ENCODE measurements around the gene CDRT4.

Gene CDRT4

GRCh38 chr17:15388356-15389041 lies 78.9 kb downstream of the CDRT4 start:
- no peak for DNase-seq

GRCh38 chr17:15386083-15386482 lies 81.3 kb downstream of the CDRT4 start:
- DNase-seq = no peak
